ENCODE data around the gene OR9G4.

OR9G4 gene

DNA sequence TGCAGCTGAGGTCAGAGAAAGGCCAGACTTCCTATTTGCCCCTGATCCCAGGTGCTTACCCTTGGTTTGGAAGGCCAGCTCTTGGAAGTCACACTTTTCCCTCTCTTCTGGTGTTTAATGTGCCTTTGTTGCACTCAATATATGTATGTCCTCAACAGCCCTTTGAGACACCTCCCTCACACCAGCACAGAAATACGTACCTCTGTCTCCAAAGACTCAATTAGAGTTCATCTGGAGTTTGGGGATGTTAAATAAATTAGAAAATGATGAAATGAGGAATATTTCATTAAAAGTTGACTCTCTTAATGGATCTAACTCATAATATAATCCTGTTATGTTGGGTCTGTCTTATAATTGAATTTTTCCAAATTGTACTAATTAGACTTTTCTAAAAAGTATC, at the start of gene OR9G4:
TSS of gene OR9G4 (minus strand) at position 101 of the 400 bp plus-strand sequence. CDS start 4,931 bp downstream, outside the sequence.
- DNase-seq, result no peak

DNA sequence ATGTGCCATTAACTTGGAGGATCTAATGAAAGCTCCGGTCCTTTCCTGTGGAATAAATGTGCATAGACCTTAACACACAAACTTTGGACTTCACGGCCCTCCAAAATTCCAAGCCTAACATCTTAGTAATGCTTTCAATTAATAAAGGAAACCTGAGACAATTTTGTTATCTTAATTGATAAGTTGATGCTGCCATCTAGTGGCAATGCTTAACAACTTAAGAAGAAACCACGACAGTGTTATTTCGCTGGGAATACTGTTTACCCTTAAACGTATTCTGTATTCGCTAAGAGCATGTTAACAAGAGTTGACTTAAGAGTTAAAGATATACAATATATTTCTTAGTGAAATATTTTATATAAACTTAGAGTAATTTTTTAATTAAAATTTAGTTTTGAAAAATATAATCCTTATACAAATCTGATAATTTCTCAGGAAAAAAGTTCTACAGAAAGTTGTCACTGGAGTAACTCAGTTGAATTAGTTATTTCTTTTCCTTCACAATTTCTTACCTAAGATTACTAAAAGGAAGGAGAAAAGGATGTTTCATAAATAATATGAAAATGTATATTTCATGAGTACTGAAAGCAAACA, 35.0 kb upstream of the OR9G4 start:
- DNase-seq, result peak; percentile 50

DNA sequence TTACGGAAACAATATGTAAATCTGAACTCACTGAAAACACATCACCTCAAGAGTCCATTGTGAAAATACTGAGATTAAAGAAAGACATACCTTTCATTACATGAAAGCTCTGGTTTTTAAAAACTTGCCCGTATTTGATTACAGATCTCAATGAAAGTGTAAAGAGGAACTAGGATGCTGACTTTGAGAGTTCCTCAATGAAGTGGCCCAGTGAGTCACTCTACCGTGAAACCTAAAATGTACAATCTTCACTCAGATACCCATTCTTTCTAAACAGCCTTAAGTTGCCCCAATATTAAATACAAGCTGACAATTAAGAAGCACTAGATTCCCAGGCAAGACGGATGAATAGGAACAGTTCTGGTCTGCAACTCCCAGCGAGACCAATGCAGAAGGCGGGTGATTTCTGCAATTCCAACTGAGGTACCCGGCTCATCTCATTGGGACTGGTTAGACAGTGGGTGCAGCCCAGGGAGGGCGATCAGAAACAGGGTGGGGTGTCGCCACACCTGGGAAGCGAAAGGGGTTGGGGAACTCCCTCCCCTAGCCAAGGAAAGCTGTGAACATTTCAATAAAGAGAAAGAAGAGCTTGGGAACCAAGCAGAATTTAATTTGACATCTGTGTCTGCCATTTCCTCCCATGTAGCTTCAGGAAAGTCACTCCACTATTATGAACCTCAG, 33.8 kb upstream of the OR9G4 start:
- no peak for DNase-seq

DNA sequence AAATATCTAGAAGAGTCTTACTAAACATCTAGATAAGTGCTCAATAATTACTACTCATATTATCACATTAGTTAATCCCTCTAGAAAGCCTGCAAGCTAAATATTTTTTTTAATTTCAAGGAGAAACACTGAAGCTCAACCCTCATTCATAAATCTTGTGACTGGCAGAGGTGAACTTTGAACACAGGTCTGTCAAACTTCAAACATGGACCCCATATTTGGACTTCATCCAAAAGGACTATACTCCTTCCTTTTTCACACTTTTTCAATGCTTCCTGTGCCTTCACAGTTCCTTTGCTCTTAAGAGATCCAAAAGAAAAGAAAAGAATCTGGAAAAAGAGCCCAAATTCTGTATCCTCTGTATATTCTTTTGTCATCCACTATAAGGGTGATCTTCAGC, 28.3 kb upstream of the OR9G4 start:
- DNase-seq, result no peak

DNA sequence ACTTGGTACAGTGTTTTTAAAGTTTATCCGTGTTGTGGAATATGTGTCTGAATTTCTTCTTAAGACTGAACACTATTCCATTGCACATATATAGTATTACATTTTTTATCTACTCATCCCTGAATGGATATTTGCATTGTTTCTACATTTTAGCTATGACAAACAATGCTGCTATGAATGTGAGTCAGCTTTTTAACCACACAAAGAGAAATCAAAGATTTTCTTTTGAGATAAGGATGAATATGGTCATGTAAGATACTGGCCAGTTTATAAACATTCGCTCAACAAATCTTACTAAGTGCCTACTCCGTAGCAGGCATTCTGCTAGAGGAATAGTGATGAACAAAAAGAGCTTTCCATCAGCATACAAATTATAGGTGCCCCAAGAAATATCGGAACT, 16.5 kb upstream of the OR9G4 start:
- DNase-seq, result no peak

DNA sequence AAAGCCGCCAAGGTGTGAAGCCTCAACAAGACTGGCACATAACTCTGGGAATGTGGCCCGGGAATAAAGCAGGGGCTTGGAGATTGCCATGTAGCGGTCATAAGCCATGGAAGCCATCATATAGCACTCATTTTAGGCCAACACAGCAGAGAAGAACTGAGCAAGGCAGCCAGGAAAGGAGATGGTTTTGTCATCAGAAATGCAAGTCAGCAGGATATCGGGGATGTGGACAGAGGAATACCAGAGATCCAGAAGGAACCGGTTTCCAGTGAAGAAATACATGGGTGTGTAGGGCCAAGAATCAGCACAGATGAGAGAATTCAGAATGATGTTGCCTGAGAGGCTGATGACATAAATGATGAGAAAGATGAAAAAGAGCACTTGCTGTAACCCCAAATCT, 3.0 kb upstream of the OR9G4 start:
- no peak for DNase-seq

DNA sequence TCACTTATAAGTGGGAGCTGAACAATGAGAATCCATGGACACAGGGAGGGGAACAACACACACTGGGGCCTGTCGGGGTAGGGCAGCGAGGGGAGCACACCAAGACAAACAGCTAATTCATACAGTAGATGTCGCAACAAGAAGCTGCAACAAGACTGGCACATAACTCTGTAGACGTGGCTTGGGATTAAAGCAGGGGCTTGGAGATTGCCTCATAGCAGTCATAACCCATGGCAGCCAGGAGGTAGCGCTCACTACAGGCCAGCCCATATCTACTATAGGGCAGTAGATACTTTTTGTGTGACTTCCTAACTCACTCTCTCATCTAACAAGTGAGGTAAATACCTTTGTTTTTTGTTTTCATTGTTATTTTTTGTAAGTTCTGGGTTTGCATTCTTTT, 1.7 kb upstream of the OR9G4 start:
- no peak for DNase-seq

DNA sequence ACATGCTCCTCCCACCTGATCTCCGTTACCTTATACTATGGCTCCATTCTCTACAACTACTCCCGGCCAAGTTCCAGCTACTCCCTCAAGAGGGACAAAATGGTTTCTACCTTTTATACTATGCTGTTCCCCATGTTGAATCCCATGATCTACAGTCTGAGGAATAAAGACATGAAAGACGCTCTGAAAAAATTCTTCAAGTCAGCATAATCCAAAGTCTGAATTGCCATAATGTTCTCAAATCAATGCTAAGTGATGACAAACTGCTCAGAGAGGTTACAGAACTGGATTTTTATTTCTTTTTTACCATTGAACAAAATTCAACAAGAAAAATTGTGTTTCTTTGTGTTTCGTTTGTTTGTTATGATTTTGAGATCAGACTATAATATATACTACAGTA, 7.6 kb downstream of the OR9G4 start:
- no peak for DNase-seq

DNA sequence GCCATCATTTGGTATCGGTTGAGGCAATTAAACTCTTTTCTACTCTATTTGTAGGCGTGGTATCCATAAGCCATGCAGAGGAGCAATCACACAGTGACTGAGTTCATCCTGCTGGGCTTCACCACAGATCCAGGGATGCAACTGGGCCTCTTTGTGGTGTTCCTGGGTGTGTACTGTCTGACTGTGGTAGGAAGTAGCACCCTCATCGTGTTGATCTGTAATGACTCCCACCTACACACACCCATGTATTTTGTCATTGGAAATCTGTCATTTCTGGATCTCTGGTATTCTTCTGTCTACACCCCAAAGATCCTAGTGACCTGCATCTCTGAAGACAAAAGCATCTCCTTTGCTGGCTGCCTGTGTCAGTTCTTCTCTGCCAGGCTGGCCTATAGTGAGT, 8.4 kb downstream of the OR9G4 start:
- no peak for DNase-seq

DNA sequence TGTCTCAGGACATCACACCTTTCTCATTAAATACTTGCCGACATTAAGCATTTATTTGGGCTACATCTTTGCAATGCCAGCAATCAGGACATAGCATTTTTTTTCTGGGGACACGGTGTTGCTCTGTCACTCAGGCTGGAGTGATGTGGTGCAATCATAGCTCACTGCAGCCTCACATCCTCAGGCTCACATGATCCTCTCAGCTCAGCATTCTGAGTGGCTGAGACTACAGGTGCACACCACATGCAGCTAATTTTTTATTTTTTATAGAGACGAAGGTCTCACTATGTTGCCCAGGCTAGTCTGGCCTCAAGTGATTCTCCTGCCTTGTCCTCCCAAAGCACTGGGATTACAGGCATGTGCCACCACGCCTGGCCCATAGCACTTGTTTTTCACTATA, 28.0 kb downstream of the OR9G4 start:
- no peak for DNase-seq

DNA sequence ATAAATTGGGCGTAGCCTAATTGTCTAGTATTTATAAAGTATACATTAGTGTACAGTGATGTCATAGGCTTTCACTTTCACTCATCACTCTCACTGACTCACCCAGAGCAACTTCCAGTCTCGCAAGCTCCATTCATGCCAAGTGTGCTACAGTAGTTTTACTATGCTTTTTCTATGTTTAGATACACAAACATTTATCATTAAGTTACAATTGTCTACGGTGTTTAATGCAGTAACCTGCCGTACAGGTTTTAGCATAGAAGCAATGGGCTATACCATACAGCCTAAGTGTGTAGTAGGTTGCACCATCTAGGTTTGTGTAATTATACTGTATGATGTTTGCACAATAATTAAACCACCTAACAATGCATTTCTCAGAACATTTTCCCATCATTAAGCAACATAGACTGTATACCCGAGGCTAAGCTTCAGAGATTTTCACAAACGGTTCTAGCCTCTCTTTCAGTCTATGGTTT, 32.1 kb downstream of the OR9G4 start:
- DNase-seq, result peak; percentile 98

DNA sequence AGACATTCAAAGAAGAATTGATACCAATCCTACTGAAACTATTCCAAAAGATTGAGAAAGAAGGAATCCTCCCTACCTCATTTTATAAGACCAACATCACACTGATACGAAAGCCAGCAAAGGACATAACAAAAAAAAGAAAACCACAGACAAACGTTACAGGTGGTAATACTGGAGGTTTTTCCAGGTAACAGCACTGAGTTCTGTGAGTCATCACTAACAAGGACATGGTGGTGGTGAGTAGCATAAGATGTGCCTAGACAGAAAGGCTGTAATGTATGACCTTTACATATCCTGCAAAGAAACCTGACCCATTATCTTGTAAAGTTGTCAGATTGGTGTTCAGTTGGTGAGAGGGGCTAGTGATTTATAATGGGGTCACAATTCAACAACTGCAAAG, 34.3 kb downstream of the OR9G4 start:
- DNase-seq, result no peak

DNA sequence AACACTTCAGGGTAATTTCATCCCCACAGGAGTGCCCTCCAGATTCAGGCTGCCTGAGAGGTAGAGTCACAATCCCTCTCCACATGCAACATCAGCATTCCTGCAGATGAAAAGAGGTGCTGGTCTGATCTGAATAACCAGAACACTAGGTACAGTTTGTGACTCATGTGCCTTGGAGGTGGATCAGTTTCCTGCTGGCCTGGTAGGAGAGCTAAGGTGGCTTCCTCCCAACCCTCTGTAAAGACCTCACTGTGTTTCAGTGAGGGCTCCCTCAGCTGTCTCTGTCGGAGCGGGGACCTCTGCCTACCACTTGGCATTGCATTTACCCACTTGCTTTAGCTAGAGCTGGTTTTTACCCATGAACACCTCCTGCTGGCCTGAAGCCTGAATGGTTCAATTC, 42.0 kb downstream of the OR9G4 start:
- no peak for DNase-seq

DNA sequence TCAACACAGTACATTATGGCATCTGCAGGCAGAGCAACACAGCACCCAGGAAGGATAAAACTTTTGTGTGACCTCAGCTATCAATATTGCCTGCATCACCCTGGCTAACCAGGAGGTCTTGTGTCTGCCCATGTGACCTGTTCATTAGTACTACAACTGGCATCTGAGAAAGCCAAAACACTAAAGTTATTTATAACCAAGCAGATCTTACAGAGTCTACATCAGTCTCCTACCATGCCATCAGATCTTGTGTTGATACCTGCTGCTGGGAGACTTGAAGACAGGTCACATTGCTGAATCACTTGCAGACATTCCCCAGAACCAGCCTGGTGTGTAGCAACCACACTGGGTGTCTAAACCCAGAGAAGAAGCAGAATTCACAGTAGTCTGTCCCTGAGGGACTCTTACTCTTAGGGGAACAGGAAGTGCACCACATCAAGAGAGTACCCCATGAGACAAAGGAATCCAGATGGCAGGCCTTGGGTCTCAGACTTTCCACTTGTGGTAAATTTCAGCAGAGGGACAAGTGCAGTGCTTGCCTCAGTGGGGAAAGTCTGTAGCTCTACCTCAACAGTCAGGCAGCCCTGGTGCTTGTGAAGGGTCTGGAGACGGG, 42.6 kb downstream of the OR9G4 start:
- no peak for DNase-seq

DNA sequence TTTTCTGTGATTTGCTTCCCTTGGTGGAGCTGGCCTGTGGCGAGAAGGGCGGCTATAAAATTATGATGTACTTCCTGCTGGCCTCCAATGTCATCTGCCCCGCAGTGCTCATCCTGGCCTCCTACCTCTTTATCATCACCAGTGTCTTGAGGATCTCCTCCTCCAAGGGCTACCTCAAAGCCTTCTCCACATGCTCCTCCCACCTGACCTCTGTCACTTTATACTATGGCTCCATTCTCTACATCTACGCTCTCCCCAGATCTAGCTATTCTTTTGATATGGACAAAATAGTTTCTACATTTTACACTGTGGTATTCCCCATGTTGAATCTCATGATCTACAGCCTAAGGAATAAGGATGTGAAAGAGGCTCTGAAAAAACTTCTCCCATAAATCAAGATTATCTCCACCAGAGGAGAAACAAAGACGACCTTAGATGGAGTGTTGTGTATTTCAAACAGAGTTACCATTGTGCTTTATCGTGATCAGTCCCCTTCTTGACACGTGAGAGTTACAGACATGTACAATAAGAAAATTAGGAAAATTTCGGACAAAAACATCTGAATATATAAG, 47.5 kb downstream of the OR9G4 start:
- no peak for DNase-seq

DNA sequence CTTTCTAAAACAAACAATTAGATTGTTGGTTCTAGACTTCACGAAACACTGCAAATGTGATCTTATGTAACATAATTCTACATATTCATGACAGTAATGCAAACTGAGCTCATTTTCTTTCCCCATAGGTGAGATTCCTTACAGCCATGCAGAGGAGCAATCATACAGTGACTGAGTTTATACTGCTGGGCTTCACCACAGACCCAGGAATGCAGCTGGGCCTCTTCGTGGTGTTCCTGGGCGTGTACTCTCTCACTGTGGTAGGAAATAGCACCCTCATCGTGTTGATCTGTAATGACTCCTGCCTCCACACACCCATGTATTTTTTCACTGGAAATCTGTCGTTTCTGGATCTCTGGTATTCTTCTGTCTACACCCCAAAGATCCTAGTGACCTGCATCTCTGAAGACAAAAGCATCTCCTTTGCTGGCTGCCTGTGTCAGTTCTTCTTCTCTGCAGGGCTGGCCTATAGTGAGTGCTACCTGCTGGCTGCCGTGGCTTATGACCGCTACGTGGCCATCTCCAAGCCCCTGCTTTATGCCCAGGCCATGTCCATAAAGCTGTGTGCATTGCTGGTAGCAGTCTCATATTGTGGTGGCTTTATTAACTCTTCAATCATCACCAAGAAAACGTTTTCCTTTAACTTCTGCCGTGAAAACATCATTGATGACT, 48.1 kb downstream of the OR9G4 start:
- no peak for DNase-seq

DNA sequence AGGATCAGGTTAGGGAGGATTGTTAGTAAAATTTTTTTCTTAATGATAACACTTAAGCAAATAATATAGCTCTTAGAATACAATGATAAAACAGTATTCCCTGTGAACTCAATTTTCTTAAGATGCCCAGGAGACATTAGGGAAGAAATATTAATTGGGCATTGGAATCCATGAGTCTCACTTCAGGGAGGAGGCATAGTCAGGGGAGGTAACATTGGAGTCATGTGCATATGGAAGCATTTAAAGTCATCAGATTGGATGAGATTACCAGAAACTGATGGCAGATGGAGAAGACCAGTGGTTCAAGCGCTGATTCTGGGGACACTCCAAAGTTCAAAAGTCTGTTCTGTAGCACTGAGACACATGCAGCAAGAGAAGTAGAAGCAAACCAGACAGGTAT, 49.7 kb downstream of the OR9G4 start, which contains the start of gene OR9G1:
TSS of gene OR9G1 (plus strand) at position 301 of the 400 bp plus-strand sequence. CDS start 1,293 bp downstream, outside the sequence.
- DNase-seq, result no peak

DNA sequence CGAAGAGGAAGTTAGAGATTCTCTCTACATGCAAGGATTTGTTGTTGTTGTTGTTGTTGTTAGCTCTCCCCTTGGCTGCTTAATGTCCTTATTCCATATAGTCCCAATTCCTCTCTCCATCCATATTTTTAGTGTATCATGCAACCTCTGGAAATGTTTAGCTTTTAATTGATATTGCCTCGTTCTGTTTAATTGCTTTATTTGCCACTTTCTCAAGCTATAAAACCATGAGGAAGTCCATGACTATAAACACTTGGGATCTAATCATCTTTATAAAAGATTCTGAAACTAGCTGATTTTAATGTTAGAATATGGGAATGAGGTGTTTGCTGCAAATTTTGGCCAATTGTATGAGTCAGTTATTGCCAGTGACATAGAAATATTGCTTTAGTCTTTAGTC, 55.1 kb downstream of the OR9G4 start:
- no peak for DNase-seq

Measured in NCI-H748 treated with DMSO at 0.1 percent for 48 hours (cell line).